Vagina (tissue), 2 donors: ENCODE data around the gene HIGD1B. TPM values are rescaled to one million over a fixed set of nuclear protein-coding genes. Genes with fewer than 3 reads are reported as not detected.
"Not testable (repeated sequence)": the region's sequence is repeated elsewhere in the genome, so short reads cannot be mapped to it uniquely, and the experiment has no call there.

ENCODE experiments used
- DNase-seq, 2 donors: peaks; one replicate each; pipeline ENCODE4 v3.0.0-alpha.2; 2017; ENCODE audit errors: extremely low spot score in 2 of 2
- H3K27ac ChIP-seq: fragments of 200-600 bp; sonication (generic); one replicate; pipeline ENCODE4 v1.5.1; 2019
- H3K27me3 ChIP-seq: fragments of 200-600 bp; sonication (generic); one replicate; pipeline ENCODE4 v1.5.1; 2019
- H3K36me3 ChIP-seq, 2 donors: fragments of 200-600 bp; sonication (generic); one replicate each; pipeline ENCODE4 v1.5.1; 2017 to 2019
- H3K4me1 ChIP-seq: fragments of 200-600 bp; sonication (generic); one replicate; pipeline ENCODE4 v1.5.1; 2019
- H3K4me3 ChIP-seq, 2 donors: fragments of 200-600 bp; sonication (generic); 1 replicate in 1 of 2; 2 replicates in 1 of 2; pipeline ENCODE4 v1.5.1; 2016 to 2019
- H3K9me3 ChIP-seq: fragments of 200-600 bp; sonication (generic); one replicate; pipeline ENCODE4 v1.5.1; 2019
- CTCF ChIP-seq, 3 experiments: fragments of 450-650 bp in 2 of 3; fragments of 200-600 bp in 1 of 3; sonication (generic) in 1 of 3; IDR thresholded peaks; one replicate each; pipeline ENCODE4 v1.5.1; 2017 to 2019; ENCODE audit warnings: antibody characterized with exemption in 3 of 3, mild to moderate bottlenecking in 2 of 3, moderate library complexity in 2 of 3
- POLR2A ChIP-seq, 2 donors: fragments of 450-650 bp; IDR thresholded peaks; one replicate each; pipeline ENCODE4 v1.6.1; 2017; ENCODE audit warnings: antibody characterized with exemption in 2 of 2, mild to moderate bottlenecking in 2 of 2, moderate library complexity in 2 of 2
- POLR2AphosphoS5 ChIP-seq, 2 donors: sonication (generic); formaldehyde crosslinking; IDR thresholded peaks; one replicate each; pipeline ENCODE4 v1.9.0; 2017; ENCODE audit warnings: antibody characterized with exemption in 2 of 2, mild to moderate bottlenecking in 2 of 2, low read depth in 1 of 2; ENCODE audit not compliant: insufficient read depth in 1 of 2
- intact Hi-C: fragments of 100-400 bp; cut with DNase I; formaldehyde crosslinking; loops from one replicate; pipeline ENCODE4 v1.15.1; 2023
- total RNA-seq: library from RNA; depleted of rRNA; stranded (reverse); fragments of >200 nt; gene quantifications from one replicate; pipeline ENCODE4 v1.2.3, GENCODE V29; 2016

The HIGD1B gene
- total RNA-seq, 1 donor from 2014 or later: not detected

GRCh38 chr17:44807093-44807816 is 40.4 kb upstream of the HIGD1B start:
- H3K4me3 ChIP-seq: no peak overlapping the region
- H3K27ac ChIP-seq: no peak overlapping the region
- peaks cover 0 to 10% of the 10 kb centered on the region in 2 donors for H3K36me3 ChIP-seq
- TF ChIP-seq CTCF (IDR thresholded peaks at IDR 0.05): no peak
- TF ChIP-seq POLR2A (IDR thresholded peaks at IDR 0.05): no peak
- no peak for TF ChIP-seq POLR2AphosphoS5 (IDR thresholded peaks at IDR 0.05; ENCODE audit: insufficient read depth in 1 of 2, low read depth in 1 of 2)
- H3K9me3 ChIP-seq: no peaks in the 10 kb centered on the region
- peaks cover 5% of the 10 kb centered on the region for H3K4me1 ChIP-seq
- H3K27me3 ChIP-seq: no peaks in the 10 kb centered on the region
- intact Hi-C loops: no loop called here
- no peak for DNase-seq

GRCh38 chr17:44807817-44808155 is 39.9 kb upstream of the HIGD1B start:
- no peak for DNase-seq
- H3K36me3 ChIP-seq: peaks cover 0 to 10% of the 10 kb centered on the region in 2 donors
- H3K27ac ChIP-seq: no peak overlapping the region
- H3K27me3 ChIP-seq: no peaks in the 10 kb centered on the region
- H3K4me1 ChIP-seq: peaks cover 5% of the 10 kb centered on the region
- intact Hi-C loops: no loop called here
- TF ChIP-seq POLR2A (IDR thresholded peaks at IDR 0.05) (no peak), CTCF (IDR thresholded peaks at IDR 0.05) (no peak), POLR2AphosphoS5 (IDR thresholded peaks at IDR 0.05; ENCODE audit: insufficient read depth in 1 of 2, low read depth in 1 of 2) (no peak)
- no peaks in the 10 kb centered on the region for H3K9me3 ChIP-seq
- no peak overlapping the region for H3K4me3 ChIP-seq

- TF ChIP-seq POLR2A (IDR thresholded peaks at IDR 0.05) (no peak), POLR2AphosphoS5 (IDR thresholded peaks at IDR 0.05; ENCODE audit: insufficient read depth in 1 of 2, low read depth in 1 of 2) (no peak), CTCF (IDR thresholded peaks at IDR 0.05) (no peak)
- intact Hi-C loops: no loop called here
- H3K27me3 ChIP-seq: no peaks in the 10 kb centered on the region
- peaks cover 5% of the 10 kb centered on the region for H3K4me1 ChIP-seq
- no peak for DNase-seq
- H3K9me3 ChIP-seq: no peaks in the 10 kb centered on the region
- H3K36me3 ChIP-seq: peaks cover 0 to 10% of the 10 kb centered on the region in 2 donors
- no peak overlapping the region for H3K27ac ChIP-seq
- no peak overlapping the region for H3K4me3 ChIP-seq
These were observed 39.5 kb upstream of the HIGD1B start for GRCh38 chr17:44808156-44808555.

GRCh38 chr17:44808656-44809388 is 38.9 kb upstream of the HIGD1B start:
- H3K4me3 ChIP-seq, H3K27ac ChIP-seq, H3K27me3 ChIP-seq, H3K4me1 ChIP-seq, H3K9me3 ChIP-seq, DNase-seq, intact Hi-C loops: not testable (repeated sequence)
- H3K36me3 ChIP-seq: peaks cover 0 to 10% of the 10 kb centered on the region in 2 donors

- Histone ChIP-seq H3K9me3 (no peaks in the 10 kb centered on the region), H3K4me3 (no peak overlapping the region), H3K36me3 (no peaks in the 10 kb centered on the region), H3K27ac (peak overlapping the region; percentile 0), H3K4me1 (peaks cover 5% of the 10 kb centered on the region), H3K27me3 (no peaks in the 10 kb centered on the region)
- DNase-seq: no peak
- no peak for TF ChIP-seq POLR2AphosphoS5 (IDR thresholded peaks at IDR 0.05; ENCODE audit: insufficient read depth in 1 of 2, low read depth in 1 of 2)
- TF ChIP-seq POLR2A (IDR thresholded peaks at IDR 0.05): no peak
- TF ChIP-seq CTCF (IDR thresholded peaks at IDR 0.05): no peak
- intact Hi-C loops: no loop called here
These were observed 35.4 kb upstream of the HIGD1B start for GRCh38 chr17:44812263-44812662.

GRCh38 chr17:44818508-44818907 is 29.2 kb upstream of the HIGD1B start:
- H3K27me3 ChIP-seq, intact Hi-C loops, H3K27ac ChIP-seq, H3K9me3 ChIP-seq, DNase-seq, H3K36me3 ChIP-seq, H3K4me3 ChIP-seq, H3K4me1 ChIP-seq: not testable (repeated sequence)
